H1 (cell line): Measurements from ENCODE around the gene CACNG6. TPM values are rescaled to one million over a fixed set of nuclear protein-coding genes. Genes with fewer than 3 reads are reported as not detected.

Experiments used
- CTCF ChIA-PET: fragments of 300-600 bp; sonication (Branson Sonifier 250); formaldehyde crosslinking; loops from one replicate; lab custom pipeline; 2021; ENCODE audit not compliant: partially characterized antibody; lab: Charles Lee
- POLR2A ChIA-PET: fragments of 300-600 bp; sonication (Branson Sonifier 250); formaldehyde crosslinking; loops from one replicate; lab custom pipeline; 2021; ENCODE audit warnings: inconsistent platforms; ENCODE audit not compliant: partially characterized antibody; lab: Charles Lee
- DNase-seq, 2 experiments: peaks; one replicate each; pipeline versions ENCODE4 v3.0.0 to v3.0.0-alpha.2; 2010 to 2022; ENCODE audit warnings: low spot score in 2 of 2, low read depth in 1 of 2, mixed read lengths in 1 of 2
- FAIRE-seq: peaks from 2 replicates; lab custom pipeline; 2011; peaks lifted over from hg19 to GRCh38; lab: Jason Lieb, UNC
- H2AFZ ChIP-seq: 2 replicates; pipeline ENCODE4 v1.8.1; 2012; ENCODE audit warnings: low read length, inconsistent platforms
- H2AK5ac ChIP-seq: 2 replicates; pipeline ENCODE4 v1.6.1; 2013; ENCODE audit warnings: low read depth, low read length
- H2BK120ac ChIP-seq: replicated peaks from 2 replicates; pipeline ENCODE3; 2013; ENCODE audit warnings: low read depth, low read length, inconsistent platforms
- H2BK12ac ChIP-seq: 2 replicates; pipeline ENCODE4 v1.6.1; 2013; ENCODE audit warnings: low read depth, low read length
- H2BK15ac ChIP-seq: 2 replicates; pipeline ENCODE4 v1.6.1; 2013; ENCODE audit warnings: low read length
- H2BK20ac ChIP-seq: 2 replicates; pipeline ENCODE4 v1.6.1; 2013; ENCODE audit warnings: low read length
- H2BK5ac ChIP-seq: 2 replicates; pipeline ENCODE4 v1.6.1; 2013; ENCODE audit warnings: low read depth, low read length
- H3K14ac ChIP-seq: 2 replicates; pipeline ENCODE4 v1.6.1; 2013; ENCODE audit warnings: inconsistent platforms; ENCODE audit not compliant: insufficient read length
- H3K18ac ChIP-seq: 2 replicates; pipeline ENCODE4 v1.6.1; 2013; ENCODE audit warnings: low read length; ENCODE audit errors: extremely low read depth
- H3K23ac ChIP-seq: 2 replicates; pipeline ENCODE4 v1.6.1; 2013; ENCODE audit warnings: inconsistent platforms; ENCODE audit not compliant: insufficient read length
- H3K23me2 ChIP-seq: 2 replicates; pipeline ENCODE4 v1.6.1; 2013; ENCODE audit warnings: low read depth, low read length
- H3K27ac ChIP-seq: 2 replicates; pipeline ENCODE4 v1.6.1; 2011; ENCODE audit warnings: low read depth, low read length, inconsistent platforms
- H3K27me3 ChIP-seq, 4 experiments: replicated peaks in 1 of 4; 1 replicate in 1 of 4; 2 replicates in 3 of 4; pipeline versions ENCODE4 v1.6.1 to v1.8.1; 2011 to 2013; ENCODE audit warnings: low read length in 3 of 4, mild to moderate bottlenecking in 3 of 4, inconsistent platforms in 2 of 4, mixed read lengths in 2 of 4, moderate library complexity in 1 of 4; ENCODE audit not compliant: control insufficient read depth in 3 of 4, insufficient read depth in 3 of 4; ENCODE audit errors: extremely low read depth in 1 of 4
- H3K36me3 ChIP-seq, 4 experiments: 2 replicates each; pipeline versions ENCODE4 v1.6.1 to v1.8.1; 2011 to 2013; ENCODE audit warnings: mild to moderate bottlenecking in 4 of 4, low read length in 3 of 4, moderate library complexity in 2 of 4, control low read depth in 1 of 4, inconsistent platforms in 1 of 4; ENCODE audit not compliant: insufficient read depth in 4 of 4, control insufficient read depth in 2 of 4
- H3K4ac ChIP-seq: replicated peaks from 2 replicates; pipeline ENCODE3; 2013; ENCODE audit warnings: low read length, low read depth, mixed read lengths, inconsistent platforms; ENCODE audit not compliant: insufficient read length
- H3K4me1 ChIP-seq, 4 experiments: replicated peaks in 1 of 4; 1 replicate in 1 of 4; 2 replicates in 3 of 4; pipeline versions ENCODE4 v1.6.1 to v1.8.1; 2011 to 2013; ENCODE audit warnings: low read length in 3 of 4, inconsistent platforms in 2 of 4, mixed read lengths in 1 of 4; ENCODE audit not compliant: insufficient read depth in 4 of 4, control insufficient read depth in 3 of 4
- H3K4me2 ChIP-seq, 2 experiments: 2 replicates each; pipeline versions ENCODE4 v1.6.1 to v1.8.1; 2011 to 2013; ENCODE audit warnings: low read depth in 2 of 2, low read length in 2 of 2, control low read depth in 1 of 2, inconsistent platforms in 1 of 2, mild to moderate bottlenecking in 1 of 2; ENCODE audit not compliant: insufficient read depth in 1 of 2
- H3K4me3 ChIP-seq, 4 experiments: fragments of 200-600, 300-600 bp in 1 of 4; sonication (generic), shearing (Covaris generic), sonication (Bioruptor Twin) in 1 of 4; 2 replicates each; pipeline versions ENCODE4 v1.5.1 to v1.8.1; 2011 to 2016; ENCODE audit warnings: low read length in 4 of 4, low read depth in 3 of 4, control low read depth in 2 of 4, inconsistent platforms in 2 of 4, mild to moderate bottlenecking in 2 of 4, mixed read lengths in 1 of 4, moderate library complexity in 1 of 4; ENCODE audit not compliant: insufficient read depth in 2 of 4; ENCODE audit errors: extremely low read depth in 1 of 4
- H3K56ac ChIP-seq: replicated peaks from 2 replicates; pipeline ENCODE3; 2013; ENCODE audit warnings: low read depth, mild to moderate bottlenecking, mixed read lengths, low read length, inconsistent platforms; ENCODE audit not compliant: insufficient read length
- H3K79me1 ChIP-seq: 2 replicates; pipeline ENCODE4 v1.6.1; 2013; ENCODE audit warnings: low read depth, low read length, control low read depth
- H3K79me2 ChIP-seq, 2 experiments: 2 replicates each; pipeline versions ENCODE4 v1.6.1 to v1.8.1; 2012 to 2013; ENCODE audit warnings: low read length in 2 of 2, mild to moderate bottlenecking in 2 of 2, inconsistent platforms in 1 of 2; ENCODE audit not compliant: insufficient read depth in 2 of 2, control insufficient read depth in 1 of 2
- H3K9ac ChIP-seq, 4 experiments: replicated peaks in 1 of 4; 1 replicate in 1 of 4; 2 replicates in 3 of 4; pipeline versions ENCODE4 v1.6.1 to v1.8.1; 2011 to 2013; ENCODE audit warnings: low read depth in 3 of 4, low read length in 3 of 4, control low read depth in 2 of 4, mild to moderate bottlenecking in 2 of 4, moderate library complexity in 2 of 4, inconsistent platforms in 1 of 4; ENCODE audit errors: extremely low read depth in 1 of 4
- H3K9me3 ChIP-seq, 2 experiments: 2 replicates each; pipeline versions ENCODE4 v1.6.1 to v1.8.1; 2012 to 2013; ENCODE audit warnings: mild to moderate bottlenecking in 2 of 2, moderate library complexity in 2 of 2, control low read depth in 1 of 2, inconsistent platforms in 1 of 2, low read depth in 1 of 2, low read length in 1 of 2, mixed read lengths in 1 of 2; ENCODE audit not compliant: insufficient read depth in 2 of 2
- H4K20me1 ChIP-seq, 2 experiments: replicated peaks in 1 of 2; 2 replicates each; pipeline versions ENCODE3 to v1.8.1; 2011 to 2013; ENCODE audit warnings: inconsistent platforms in 2 of 2, low read length in 2 of 2, mild to moderate bottlenecking in 1 of 2; ENCODE audit not compliant: insufficient read depth in 2 of 2, control insufficient read depth in 1 of 2
- H4K5ac ChIP-seq: 2 replicates; pipeline ENCODE4 v1.6.1; 2013; ENCODE audit warnings: low read length, low read depth, mixed read lengths, inconsistent platforms; ENCODE audit not compliant: insufficient read length
- H4K8ac ChIP-seq: 2 replicates; pipeline ENCODE4 v1.8.0; 2013; ENCODE audit warnings: mild to moderate bottlenecking, moderate library complexity, low read length, inconsistent platforms; ENCODE audit not compliant: insufficient read depth; ENCODE audit errors: extremely low read depth
- H4K91ac ChIP-seq: replicated peaks from 2 replicates; pipeline ENCODE3; 2013; ENCODE audit warnings: low read length, mixed read lengths, inconsistent platforms; ENCODE audit not compliant: insufficient read length
- ATF3 ChIP-seq: IDR thresholded peaks from 2 replicates; pipeline ENCODE4 v1.6.1; 2011; ENCODE audit warnings: low read depth, mild to moderate bottlenecking, low read length; ENCODE audit not compliant: insufficient read depth
- CBX8 ChIP-seq: fragments of 300-800, 300-1000 bp; sonication (generic); IDR thresholded peaks from 2 replicates; pipeline ENCODE4 v1.7.1; 2016; ENCODE audit warnings: low read depth, low read length, borderline replicate concordance
- E2F6 ChIP-seq: IDR thresholded peaks from 2 replicates; pipeline ENCODE4 v1.6.1; 2012; ENCODE audit warnings: inconsistent platforms
- JUN ChIP-seq: IDR thresholded peaks from 2 replicates; pipeline ENCODE4 v1.6.1; 2011; ENCODE audit warnings: low read depth, mild to moderate bottlenecking, improper control_type of control experiment, low read length
- KDM1A ChIP-seq: fragments of 200-600, 300-600 bp; sonication (generic); IDR thresholded peaks from 2 replicates; pipeline ENCODE4 v1.7.1; 2016; ENCODE audit warnings: mild to moderate bottlenecking, low read length, borderline replicate concordance
- MAFK ChIP-seq: IDR thresholded peaks from 2 replicates; pipeline ENCODE4 v1.6.1; 2012; ENCODE audit warnings: low read depth, mild to moderate bottlenecking, improper control_type of control experiment, low read length
- RAD21 ChIP-seq, 2 experiments: IDR thresholded peaks in 1 of 2; conservative IDR thresholded peaks in 1 of 2; 2 replicates each; pipeline ENCODE4 v1.6.1; 2011; ENCODE audit warnings: low read depth in 2 of 2, low read length in 2 of 2, improper control_type of control experiment in 1 of 2, inconsistent platforms in 1 of 2, mild to moderate bottlenecking in 1 of 2, moderate library complexity in 1 of 2
- RXRA ChIP-seq: IDR thresholded peaks from 2 replicates; pipeline ENCODE4 v1.6.1; 2011; ENCODE audit warnings: low read depth, mild to moderate bottlenecking, low read length, moderate library complexity; ENCODE audit not compliant: insufficient read depth
- TBP ChIP-seq: IDR thresholded peaks from 2 replicates; pipeline ENCODE4 v1.6.1; 2011; ENCODE audit warnings: low read depth, low read length, improper control_type of control experiment
- TCF12 ChIP-seq: IDR thresholded peaks from 2 replicates; pipeline ENCODE4 v1.6.1; 2011; ENCODE audit warnings: low read depth, mild to moderate bottlenecking, low read length
- WGBS, 2 experiments: shearing (Covaris generic) in 1 of 2; methylation state at CpG; one replicate each; pipeline versions ENCODE4 v1.1.6 to v1.1.7; 2013 to 2015; ENCODE audit warnings: low lambda C conversion rate in 2 of 2, mixed read lengths in 2 of 2, inconsistent platforms in 1 of 2, low coverage in 1 of 2, missing lambda C conversion rate in 1 of 2; ENCODE audit not compliant: insufficient replicate concordance in 2 of 2, insufficient coverage in 1 of 2, insufficient read length in 1 of 2; ENCODE audit errors: extremely low coverage in 1 of 2, missing lambda C conversion rate in 1 of 2; 5-methylcytosine and 5-hydroxymethylcytosine counted together
- polyA plus RNA-seq, 7 experiments: library from polyadenylated mRNA; depleted of rRNA in 3 of 7; stranded (reverse) in 5 of 7; unstranded in 2 of 7; fragments of >200 nt in 5 of 7; fragments of 200-250 nt in 2 of 7; gene quantifications; 1 replicate in 5 of 7; 2 replicates in 1 of 7; 4 replicates in 1 of 7; pipeline versions ENCODE4 v1.2.1 to v1.2.3, GENCODE V29; 2011 to 2013; ENCODE audit warnings: missing spikeins in 2 of 7, mixed read lengths in 2 of 7
- total RNA-seq: library from RNA; stranded (reverse); fragmentation: NEBNext Ultra II Directional; extraction: Animal tissue kit (Norgen Biotek cat#: 25700); gene quantifications from 2 replicates; pipeline ENCODE4 v1.2.1, GENCODE V29; 2021

Gene CACNG6
- total and polyA plus RNA-seq, 2 of the 8 experiments (the other 6 are each of a cell fraction or from before 2014, with no cell fraction given), result 1.2 to 1.6 TPM

DNA sequence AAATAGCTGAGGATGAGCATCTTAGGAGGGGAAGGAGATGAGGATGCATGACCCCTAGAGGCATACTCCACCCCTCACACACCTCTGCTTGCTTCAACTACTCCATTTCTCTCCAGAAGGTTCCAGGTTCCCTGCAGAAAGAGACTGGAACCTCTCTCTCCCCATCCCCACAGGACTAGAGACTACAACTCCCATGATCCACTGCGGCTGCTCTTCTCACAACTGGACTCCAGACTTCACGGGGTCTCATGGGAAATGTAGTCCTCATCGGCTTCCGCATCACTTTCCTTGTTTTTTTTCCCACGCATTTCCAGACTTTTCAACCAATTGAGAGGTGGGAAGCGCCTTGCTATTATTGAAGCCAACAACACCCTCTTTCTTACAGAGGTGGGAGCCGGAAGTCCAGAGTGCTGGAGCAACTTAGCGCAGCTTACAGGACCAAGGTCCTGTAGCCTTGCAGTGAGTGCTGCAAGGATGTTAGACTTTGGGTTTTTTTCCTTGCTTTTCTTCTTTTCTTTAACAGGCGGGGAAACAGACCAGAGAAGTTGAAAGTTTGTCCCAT, 13.9 kb upstream of the CACNG6 start:
- Histone ChIP-seq H3K79me1 (no peaks in the 10 kb centered on the region), H3K9me3 (no peaks in the 10 kb centered on the region), H3K23ac (no peak overlapping the region), H4K8ac (no peak overlapping the region), H2AFZ (no peak overlapping the region), H2BK15ac (peak overlapping the region; percentile 31; the same call in 1 of the 2 replicates), H3K79me2 (peaks cover 0 to 3% of the 10 kb centered on the region in 2 experiments; a peak in 1 of 4 replicates), H2BK12ac (no peak overlapping the region), H3K27ac (no peak overlapping the region), H3K4me1 (peaks cover 4 to 14% (median 9%) of the 10 kb centered on the region in 4 experiments), H4K5ac (no peak overlapping the region), H3K14ac (no peak overlapping the region), H3K27me3 (no peaks in the 10 kb centered on the region; a peak in 2 of 7 replicates), H3K18ac (peak overlapping the region; percentile 34), H4K20me1 (peaks cover 6 to 7% of the 10 kb centered on the region in 2 experiments), H4K91ac (no peak overlapping the region), H2BK20ac (no peak overlapping the region), H3K56ac (no peak overlapping the region), H3K36me3 (peaks cover 0 to 2% (median 0%) of the 10 kb centered on the region in 4 experiments; a peak in 1 of 8 replicates), H3K9ac (no peak overlapping the region; a peak in 1 of 7 replicates), H3K4ac (no peak overlapping the region), H3K4me2 (peak overlapping the region; percentile 70 to 77), H2BK5ac (peak overlapping the region; percentile 78), H3K23me2 (peaks cover 28% of the 10 kb centered on the region), H2BK120ac (no peak overlapping the region), H3K4me3 (peak overlapping the region; percentile 53 to 78 (median 67); a peak in 7 of 8 replicates), H2AK5ac (no peak overlapping the region)
- DNase-seq (peak in 1 of 2 experiments; percentile 86), FAIRE-seq (peak; percentile 97)
- WGBS, 2 experiments, result 5% methylated on average over 9 of the region's 9 CpGs; no CpG with 5 or more reads in 1 of the 2 experiments
- POLR2A ChIA-PET, result interaction anchor here (0.8 to 3.3 kb wide), 9 partner anchors 8 to 109 kb away, joined by 3 to 30 read pairs (median 4); partner anchors contain the start of genes MYADM and PRKCG
- CTCF ChIA-PET, result interaction anchor here (1.0 to 2.1 kb wide), 8 partner anchors 11 to 65 kb away, joined by 4 to 13 read pairs (median 5); no protein-coding TSS in a partner anchor
- TF ChIP-seq JUN (no peak), E2F6 (no peak), RAD21 (IDR thresholded peaks at IDR 0.05 in 1 of 2, conservative IDR thresholded peaks at IDR 0.05 in 1 of 2; ENCODE audit: low read depth in 2 of 2, low read length in 2 of 2) (peak in 1 of 2 experiments; percentile 30; a peak in 1 of 4 replicates), TCF12 (0 out of 2 replicates have a peak, but pooled peaks have one; percentile 38), ATF3 (no peak), CBX8 (no peak), RXRA (no peak), TBP (no peak), KDM1A (peak; percentile 58; the same call in 1 of the 2 replicates), MAFK (no peak)
